ENCODE data around the gene FGR.
"Not testable (repeated sequence)": the region's sequence is repeated elsewhere in the genome, so short reads cannot be mapped to it uniquely, and the experiment has no call there.

Gene FGR

DNA sequence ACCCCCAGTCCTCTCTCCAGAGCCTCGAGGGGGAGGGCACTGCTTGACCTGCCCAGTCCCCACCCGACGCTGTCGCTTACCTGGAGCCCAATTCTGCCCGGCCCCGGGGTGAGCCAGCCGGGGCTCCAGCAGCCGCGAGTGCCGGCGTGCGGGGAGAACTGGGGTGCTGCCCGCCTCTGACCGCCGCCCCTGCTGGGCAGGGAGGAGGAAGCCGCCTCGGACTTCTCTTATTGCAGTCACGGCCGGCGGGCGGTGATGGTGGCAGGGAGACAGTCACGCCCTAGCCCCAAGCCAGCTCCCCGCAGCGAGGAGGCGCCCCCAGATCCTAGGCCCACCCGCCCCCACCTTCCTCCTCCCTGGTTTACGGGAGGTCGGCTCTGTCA lies at the start of gene FGR:
TSS of gene FGR (minus strand) at position 201 of the 383 bp plus-strand sequence. CDS start 11,269 bp downstream, outside the sequence.
- no peak for DNase-seq

DNA sequence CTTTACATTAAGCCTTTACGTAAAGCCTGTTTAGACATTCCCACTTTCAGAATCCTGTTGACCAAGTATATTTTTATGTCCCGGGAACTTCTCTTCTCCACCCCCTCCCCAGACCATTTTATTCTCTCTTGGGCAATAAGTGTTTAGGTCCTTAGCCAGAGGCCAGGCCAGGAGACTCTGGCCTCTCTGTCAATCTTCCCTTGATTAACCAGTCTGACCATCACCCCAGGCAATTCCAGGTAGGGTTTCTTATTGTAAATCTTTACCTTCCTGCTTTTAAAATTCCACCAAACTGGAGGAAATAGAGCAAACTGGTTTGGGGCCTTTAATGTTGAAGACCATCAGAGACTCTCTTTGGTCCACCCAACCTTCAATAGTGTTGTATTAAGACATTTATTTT lies 49.2 kb upstream of the FGR start:
- DNase-seq = no peak

DNA sequence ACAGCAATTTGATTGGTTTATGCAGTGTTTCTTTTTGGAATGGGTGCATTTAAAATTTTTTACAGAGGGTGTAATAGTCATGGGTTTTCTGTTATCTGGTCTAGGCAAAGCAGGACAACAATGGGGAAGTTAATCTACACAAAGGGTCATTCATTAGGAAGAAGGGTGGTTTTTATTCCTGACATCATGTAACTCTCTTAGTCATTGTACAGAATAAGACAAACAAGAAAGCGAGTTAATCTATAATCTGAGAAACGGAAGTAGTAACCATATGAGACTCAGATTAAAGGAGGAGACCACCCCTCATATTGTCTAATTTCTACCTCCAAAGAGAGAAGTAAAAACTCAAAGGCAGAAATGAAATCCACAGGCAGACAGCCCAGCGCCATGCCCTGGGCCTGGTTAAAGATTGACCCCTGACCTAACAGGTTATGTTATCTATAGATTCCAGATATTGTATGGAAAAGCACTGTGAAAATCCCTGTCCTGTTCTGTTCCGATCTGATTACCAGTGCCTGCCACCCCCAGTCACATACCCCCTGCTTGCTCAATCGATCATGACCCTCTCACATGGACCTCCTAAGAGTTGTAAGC lies 47.5 kb upstream of the FGR start:
- DNase-seq = no peak

- DNase-seq = not testable (repeated sequence)
These were observed 46.6 kb upstream of the FGR start for GRCh38 chr1:27681580-27681979.

DNA sequence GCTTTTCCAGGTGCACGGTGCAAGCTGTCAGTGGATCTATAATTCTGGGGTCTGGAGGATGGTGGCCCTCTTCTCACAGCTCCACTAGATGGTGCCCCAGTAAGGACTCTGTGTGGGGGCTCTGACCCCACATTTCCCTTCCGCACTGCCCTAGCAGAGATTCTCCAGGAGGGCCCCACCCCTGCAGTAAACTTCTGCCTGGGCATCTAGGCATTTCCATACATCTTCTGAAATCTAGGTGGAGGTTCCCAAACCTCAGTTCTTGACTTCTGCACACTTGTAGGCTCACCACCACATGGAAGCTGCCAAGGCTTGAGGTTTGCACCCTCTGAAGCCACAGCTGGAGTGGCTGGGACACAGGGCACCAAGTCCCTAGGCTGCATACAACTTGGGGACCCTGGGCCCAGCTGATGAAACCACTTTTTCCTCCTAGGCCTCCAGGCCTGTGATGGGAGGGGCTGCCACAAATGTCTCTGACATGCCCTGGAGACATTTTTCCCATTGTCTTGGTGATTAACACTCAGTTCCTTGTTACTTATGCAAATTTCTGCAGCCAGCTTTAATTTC lies 45.3 kb upstream of the FGR start:
- DNase-seq = not testable (repeated sequence)

DNA sequence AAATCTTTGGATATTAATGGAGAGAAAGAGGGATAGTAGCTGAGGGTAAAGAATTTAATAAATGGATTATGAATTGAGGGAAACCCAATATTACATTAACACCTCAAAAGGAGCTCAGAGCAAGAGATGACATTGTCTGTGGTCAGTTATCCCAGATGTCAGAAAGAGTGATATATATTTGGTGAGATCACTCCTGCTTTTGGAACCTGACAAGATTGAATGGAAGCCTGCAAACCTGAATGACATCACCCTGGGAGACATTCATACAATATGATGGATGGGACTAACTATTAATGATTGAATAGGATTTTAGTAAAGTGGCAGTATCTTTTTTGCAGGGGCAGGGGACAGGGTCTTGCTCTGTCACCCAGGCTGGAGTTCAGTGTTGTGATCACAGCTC lies 43.8 kb upstream of the FGR start:
- DNase-seq = no peak

DNA sequence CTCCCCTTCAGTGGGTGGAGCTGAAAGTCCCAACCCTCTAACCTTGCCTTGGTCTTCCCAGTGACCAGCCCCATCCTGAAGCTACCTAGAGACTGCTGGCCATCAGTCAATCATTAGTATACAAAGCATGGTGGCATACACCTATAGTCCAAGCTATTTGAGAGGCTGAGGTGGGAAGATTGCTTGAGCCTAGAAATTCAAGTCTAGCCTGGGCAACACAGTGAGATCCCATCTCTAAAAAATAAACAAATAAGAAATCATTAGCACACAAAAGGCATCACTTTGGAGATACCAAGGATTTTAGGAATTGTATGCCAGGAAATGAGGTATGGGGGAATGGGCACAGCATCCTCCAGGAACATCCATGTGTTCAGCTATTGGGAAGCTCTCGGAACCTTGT lies 41.4 kb upstream of the FGR start:
- no peak for DNase-seq

DNA sequence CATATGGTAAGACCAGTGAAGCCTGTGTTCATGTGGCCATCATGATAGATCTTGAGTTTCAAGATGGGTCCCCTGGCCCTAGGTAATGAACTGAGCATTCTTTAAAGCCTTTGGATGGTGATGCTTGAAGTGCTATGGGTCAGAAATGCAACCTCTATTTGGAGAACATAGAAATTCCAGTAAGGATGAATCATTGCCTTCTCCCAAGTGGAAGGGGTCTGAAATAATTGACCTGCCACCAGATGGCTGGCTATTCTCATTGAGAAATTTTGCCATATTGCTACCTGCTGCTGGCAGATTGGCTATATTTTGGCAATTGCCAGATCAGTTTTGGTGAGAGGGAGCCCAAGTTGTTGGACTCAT lies 37.7 kb upstream of the FGR start:
- no peak for DNase-seq

GRCh38 chr1:27671964-27672749 lies 37.2 kb upstream of the FGR start, which contains the start of gene IFI6:
Gene IFI6, minus strand, starts transcription at chr1:27672192. Its CDS starts 2,878 bp downstream, at chr1:27669314.
- peak; percentile 90 for DNase-seq

DNA sequence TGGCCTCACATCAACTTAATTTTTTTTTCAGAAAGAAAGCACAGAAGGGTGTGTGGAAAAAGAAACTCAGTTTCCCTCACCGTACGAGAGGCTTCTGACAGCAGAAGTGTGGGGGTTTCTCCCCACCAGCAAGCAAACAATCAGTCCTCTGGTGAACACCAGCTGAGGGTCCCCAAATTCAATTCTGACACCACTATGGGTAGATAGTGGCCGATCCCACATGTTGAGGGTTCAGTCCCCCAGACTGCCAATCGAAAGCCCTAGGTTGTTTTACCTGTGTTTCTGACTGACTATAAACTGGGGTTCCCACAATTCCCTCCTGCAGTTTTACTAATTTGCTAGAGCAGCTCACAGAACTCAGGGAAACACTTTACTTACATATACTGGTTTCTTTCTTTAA lies 34.9 kb upstream of the FGR start:
- DNase-seq = no peak

DNA sequence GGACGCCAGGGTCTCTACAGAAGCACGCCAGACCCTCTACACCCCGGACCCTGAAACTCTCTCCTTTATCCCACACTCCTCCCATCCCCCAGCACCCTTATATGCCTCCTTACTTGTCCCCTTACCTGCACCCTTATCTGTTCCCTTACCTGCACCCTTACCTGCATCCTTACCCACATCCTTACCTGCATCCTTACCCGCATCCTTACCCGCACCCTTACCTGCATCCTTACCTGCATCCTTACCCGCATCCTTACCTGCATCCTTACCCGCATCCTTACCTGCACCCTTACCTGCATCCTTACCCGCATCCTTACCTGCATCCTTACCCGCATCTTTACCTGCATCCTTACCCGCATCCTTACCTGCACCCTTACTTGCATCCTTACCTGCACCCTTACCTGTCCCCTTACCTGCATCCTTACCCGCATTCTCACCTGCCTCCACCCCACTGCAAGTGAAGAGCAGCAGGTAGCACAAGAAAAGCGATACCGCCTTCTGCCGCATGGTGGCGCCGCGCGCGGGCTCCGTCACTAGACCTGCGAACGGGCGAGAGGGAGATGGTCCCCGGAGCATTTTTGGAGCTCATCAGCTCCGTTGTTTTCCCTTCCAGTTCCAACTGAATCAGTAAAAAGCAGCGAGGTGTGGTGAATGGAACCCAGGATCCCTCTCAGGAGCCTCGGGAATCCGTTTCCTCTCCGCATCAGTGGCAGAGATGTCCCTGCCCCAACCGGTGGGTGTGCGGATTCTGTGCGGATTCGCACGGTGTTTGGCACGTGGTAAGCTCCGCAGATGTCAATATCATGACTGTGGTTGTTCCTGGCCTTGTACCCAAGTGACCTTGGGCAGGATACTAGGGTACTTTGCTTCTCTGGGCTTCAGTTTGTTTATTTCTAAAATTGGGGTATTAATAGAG lies 34.1 kb upstream of the FGR start:
- peak; percentile 19 for DNase-seq

DNA sequence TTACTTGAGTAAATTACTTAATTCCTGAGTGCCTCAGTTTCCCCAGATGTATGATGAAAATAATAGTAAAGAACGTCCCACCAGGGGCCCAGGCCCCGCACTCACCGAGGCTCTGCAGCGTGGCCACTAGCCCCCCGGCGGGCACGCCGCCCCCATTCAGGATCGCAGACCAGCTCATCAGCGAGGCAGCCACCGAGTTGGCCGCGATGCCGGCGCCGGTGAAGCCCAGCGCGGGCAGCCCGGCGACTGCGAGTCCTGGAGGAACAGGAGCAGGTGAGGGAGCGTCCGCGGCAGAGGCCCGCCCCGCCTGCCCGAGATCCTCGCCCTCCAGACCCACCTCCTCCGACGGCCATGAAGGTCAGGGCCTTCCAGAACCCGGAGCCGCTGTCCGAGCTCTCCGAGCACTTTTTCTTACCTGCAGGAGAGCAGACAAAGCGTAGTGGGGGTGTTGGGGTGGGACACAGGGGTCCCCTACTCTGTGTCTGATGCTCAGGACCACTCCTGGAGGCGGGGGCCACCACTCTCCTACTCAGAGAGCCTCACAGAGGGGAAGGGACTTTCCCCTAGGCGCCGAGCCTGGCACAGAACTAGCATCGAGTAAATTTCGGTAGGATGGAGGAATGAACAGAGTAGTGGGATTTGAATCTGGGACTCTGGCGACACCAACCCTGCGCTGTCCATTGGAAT lies 33.3 kb upstream of the FGR start:
- DNase-seq = no peak

DNA sequence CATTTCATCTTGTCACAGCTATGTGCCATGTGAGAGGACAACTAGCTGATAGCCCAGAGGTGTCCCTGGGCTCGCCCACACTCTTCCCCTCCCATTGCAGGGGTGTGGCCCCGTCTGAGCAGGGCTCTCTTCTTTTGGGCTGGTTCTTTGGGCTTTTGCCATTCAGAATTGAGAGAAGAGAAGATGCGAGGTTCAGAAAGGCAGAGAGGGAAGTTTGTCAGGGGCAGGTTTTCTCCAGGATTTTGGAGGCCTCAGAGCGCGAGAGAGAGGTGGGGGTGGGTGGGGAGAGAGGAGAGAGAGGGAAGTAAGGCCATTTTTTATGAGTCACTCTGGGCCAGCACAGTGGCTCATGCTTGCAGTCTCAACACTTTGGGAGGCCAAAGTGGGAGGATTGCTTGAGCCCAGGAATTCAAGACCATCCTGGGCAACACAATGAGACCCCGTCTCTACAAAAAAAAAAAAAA lies 31.8 kb upstream of the FGR start:
- DNase-seq = no peak

DNA sequence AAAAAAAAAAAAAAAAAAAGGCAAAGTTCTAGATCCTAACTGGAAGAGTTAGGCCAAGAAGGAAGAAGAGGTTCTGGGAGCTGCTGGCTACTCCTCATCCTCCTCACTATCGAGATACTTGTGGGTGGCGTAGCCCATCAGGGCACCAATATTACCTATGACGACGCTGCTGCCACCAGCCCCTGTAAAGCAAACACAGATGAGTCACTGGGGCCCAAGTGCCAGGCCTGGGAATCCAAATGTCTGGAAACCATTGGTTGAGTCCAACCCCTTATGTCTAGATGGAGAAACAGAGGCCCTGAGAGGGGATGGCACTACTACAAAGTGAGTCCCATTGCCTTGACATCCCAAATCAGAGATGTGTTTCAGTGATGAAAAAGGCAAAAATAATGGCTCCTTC lies 31.3 kb upstream of the FGR start:
- DNase-seq = no peak

- no peak for DNase-seq
These were observed 30.1 kb upstream of the FGR start for GRCh38 chr1:27665016-27665651.

GRCh38 chr1:27664291-27664690 lies 29.3 kb upstream of the FGR start:
- DNase-seq = no peak

- peak; percentile 37 for DNase-seq
These were observed 27.9 kb upstream of the FGR start for GRCh38 chr1:27662707-27663393.

DNA sequence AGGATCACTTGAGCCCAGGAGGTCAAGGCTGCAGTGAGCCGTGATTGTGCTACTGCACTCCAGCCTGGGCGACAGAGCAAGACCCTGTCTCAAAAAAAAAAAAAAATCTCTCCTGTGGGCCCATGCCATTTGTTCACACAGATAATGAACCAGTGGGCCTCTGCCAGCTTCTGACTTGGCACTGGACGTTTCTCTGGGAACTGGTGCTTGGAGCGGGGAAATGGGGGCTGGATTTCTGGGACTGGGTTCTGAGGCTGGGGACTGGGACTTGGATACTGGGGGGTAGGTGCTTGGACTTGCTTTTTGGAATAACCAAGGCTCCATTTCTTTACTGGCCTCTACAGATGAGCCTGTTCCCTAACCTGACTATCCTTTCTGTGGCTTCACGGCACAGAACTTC lies 27.3 kb upstream of the FGR start:
- no peak for DNase-seq

DNA sequence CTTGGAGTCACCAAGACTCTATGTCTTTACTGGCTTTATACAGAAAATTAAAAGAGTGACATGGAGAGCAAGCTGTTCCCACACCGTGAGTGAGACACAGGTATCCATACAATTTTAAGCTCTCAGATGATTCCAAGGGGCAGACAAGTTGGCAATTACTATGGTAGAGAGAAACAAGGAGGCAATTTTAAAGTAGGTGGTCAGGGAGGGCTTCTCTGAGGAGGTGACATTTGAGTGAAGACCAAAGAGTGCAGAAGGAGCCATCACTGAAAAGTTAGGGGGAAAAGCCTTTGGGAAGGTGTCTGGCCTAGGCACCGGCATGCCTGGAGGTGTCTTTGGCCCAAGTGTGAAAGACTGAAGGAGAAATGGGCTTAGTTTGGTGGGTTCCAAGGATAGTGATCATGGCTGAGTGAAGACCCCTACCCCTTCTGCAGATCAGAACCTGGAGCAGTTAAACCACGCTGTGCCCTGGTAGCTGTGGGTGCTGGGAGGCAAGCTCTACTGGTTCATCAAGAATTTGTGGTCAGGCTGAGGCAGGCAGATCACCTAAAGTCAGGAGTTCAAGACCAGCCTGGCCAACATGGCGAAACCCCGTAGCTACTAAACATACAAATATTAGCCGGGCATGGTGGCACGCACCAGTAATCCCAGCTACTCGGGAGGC lies 26.6 kb upstream of the FGR start:
- no peak for DNase-seq

DNA sequence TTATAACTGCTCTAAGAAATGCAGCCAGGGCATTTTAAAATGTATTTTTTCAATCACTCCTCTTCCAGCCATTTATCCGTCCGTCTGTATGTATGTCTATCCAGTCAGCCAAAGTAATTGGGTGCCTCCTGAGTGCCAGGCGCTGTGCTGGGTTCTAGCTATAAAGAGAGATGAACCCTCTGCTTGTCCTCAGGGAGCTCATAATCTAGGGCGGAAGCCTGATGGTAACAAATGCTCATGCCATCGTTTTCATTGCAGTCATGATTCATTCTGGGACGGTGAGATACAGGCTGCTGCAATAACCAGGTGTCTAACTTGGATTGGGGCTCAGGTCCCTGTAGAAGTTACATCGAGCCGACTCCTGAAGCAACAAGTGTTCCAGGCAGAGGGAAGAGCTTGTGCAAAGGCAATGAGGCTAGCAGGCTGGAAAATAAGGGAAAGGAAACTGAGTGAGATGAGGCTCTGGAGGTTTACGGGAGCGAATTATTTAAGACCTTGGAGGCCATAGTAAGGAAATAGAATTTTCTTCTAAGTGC lies 25.4 kb upstream of the FGR start:
- no peak for DNase-seq

All from NCI-H526 treated with DMSO at 0.1 percent for 48 hours (cell line).